ENCODE measurements around the gene RBBP8. TPM values are rescaled to one million over a fixed set of nuclear protein-coding genes. Genes with fewer than 3 reads are reported as not detected.

The RBBP8 gene
- total and polyA plus RNA-seq, 12 donors = 4.0 to 13.5 (median 7.4) TPM

- Histone ChIP-seq H3K9me3 (no peaks in the 10 kb centered on the region), H3K27ac (no peak overlapping the region), H3K36me3 (no peaks in the 10 kb centered on the region), H3K4me3 (no peak overlapping the region), H3K4me1 (peaks cover 0 to 56% (median 0%) of the 10 kb centered on the region in 9 donors), H3K27me3 (peaks cover 0 to 14% (median 0%) of the 10 kb centered on the region in 7 donors)
- ATAC-seq (no peak), DNase-seq (no peak)
- no peak for TF ChIP-seq CTCF (IDR thresholded peaks at IDR 0.05)
- intact Hi-C loops (cut with DNase I) = no loop called here
- WGBS, 2 donors = 48 to 61% methylated on average over 8 of the region's 8 CpGs
Measured at GRCh38 chr18:23073996-23074606, 141.0 kb downstream of the RBBP8 start.

Other genes with a start within 250 kb of the RBBP8 start
- gene CABLES1, start 202.2 kb downstream of the RBBP8 start, total RNA-seq = 1 to 10 TPM; 1.0 to 2.2 (median 2.0) TPM
- gene CABLES1, start 202.2 kb downstream of the RBBP8 start, polyA plus RNA-seq = 1 to 10 TPM; 1.0 to 1.3 TPM

Measured in heart right ventricle (tissue), 16 donors.